Karpas-422 (cell line): Measurements from ENCODE around the gene MVP. TPM values are rescaled to one million over a fixed set of nuclear protein-coding genes. Genes with fewer than 3 reads are reported as not detected.

Source experiments
- DNase-seq: peaks from one replicate; pipeline ENCODE4 v3.0.0-alpha.2; 2015
- H2AFZ ChIP-seq: fragments of 200-600 bp; sonication (generic); 2 replicates; pipeline ENCODE4 v1.6.1; 2014; ENCODE audit warnings: antibody characterized with exemption, low read length, mixed read lengths
- H3K27ac ChIP-seq: fragments of 200-600 bp; sonication (generic); 2 replicates; pipeline ENCODE4 v1.5.1; 2014; ENCODE audit warnings: mild to moderate bottlenecking, low read length, moderate library complexity
- H3K27me3 ChIP-seq: fragments of 200-600 bp; sonication (generic); 2 replicates; pipeline ENCODE4 v1.6.1; 2014; ENCODE audit warnings: low read length, mixed read lengths
- H3K36me3 ChIP-seq: fragments of 200-600 bp; sonication (generic); 2 replicates; pipeline ENCODE4 v1.6.1; 2014; ENCODE audit warnings: low read length, mixed read lengths; ENCODE audit not compliant: insufficient read depth
- H3K4me1 ChIP-seq: fragments of 200-600 bp; sonication (generic); 2 replicates; pipeline ENCODE4 v1.6.1; 2014; ENCODE audit warnings: mild to moderate bottlenecking, low read length, mixed read lengths
- H3K4me2 ChIP-seq: fragments of 200-600 bp; sonication (generic); 2 replicates; pipeline ENCODE4 v1.6.1; 2014; ENCODE audit warnings: low read length, low read depth, mild to moderate bottlenecking; ENCODE audit not compliant: poor library complexity, severe bottlenecking
- H3K4me3 ChIP-seq: fragments of 200-600 bp; sonication (generic); 2 replicates; pipeline ENCODE4 v1.5.1; 2014; ENCODE audit warnings: mild to moderate bottlenecking, antibody characterized with exemption, low read length, mixed read lengths
- H3K79me2 ChIP-seq: fragments of 200-600 bp; sonication (generic); 2 replicates; pipeline ENCODE4 v1.6.1; 2014; ENCODE audit warnings: mild to moderate bottlenecking, low read length, mixed read lengths
- H3K9ac ChIP-seq: fragments of 200-600 bp; sonication (generic); 2 replicates; pipeline ENCODE4 v1.6.0; 2014; ENCODE audit warnings: low read length
- H3K9me2 ChIP-seq: fragments of 200-600 bp; sonication (generic), shearing (Covaris generic); replicated peaks from 2 replicates; pipeline ENCODE4 v1.6.0; 2014; ENCODE audit warnings: mild to moderate bottlenecking, low read length, moderate library complexity; ENCODE audit not compliant: insufficient read depth
- H3K9me3 ChIP-seq: fragments of 300-700, 200-600 bp; sonication (generic); 2 replicates; pipeline ENCODE4 v1.6.1; 2014; ENCODE audit warnings: low read length, mixed read lengths
- H4K20me1 ChIP-seq: fragments of 200-600 bp; sonication (generic); 2 replicates; pipeline ENCODE4 v1.6.1; 2014; ENCODE audit warnings: mild to moderate bottlenecking, antibody characterized with exemption, low read length, low read depth; ENCODE audit not compliant: insufficient read depth
- total RNA-seq: library from RNA; depleted of rRNA; stranded (reverse); fragments of >200 nt; shearing (Covaris generic); gene quantifications from 2 replicates; pipeline ENCODE4 v1.2.3, GENCODE V29; 2014; ENCODE audit warnings: low replicate concordance

The MVP gene
- total RNA-seq, 1 experiment from 2014 or later: 7.8 TPM

GRCh38 chr16:29837841-29838240 lies 17.6 kb downstream of the MVP start:
- H3K9me3 ChIP-seq: no peaks in the 10 kb centered on the region
- H3K79me2 ChIP-seq: no peaks in the 10 kb centered on the region
- H3K4me2 ChIP-seq: no peak overlapping the region
- H2AFZ ChIP-seq: no peak overlapping the region
- no peak overlapping the region for H3K4me3 ChIP-seq
- no peaks in the 10 kb centered on the region for H3K4me1 ChIP-seq
- H3K27ac ChIP-seq: no peak overlapping the region
- DNase-seq: no peak
- no peaks in the 10 kb centered on the region for H3K9me2 ChIP-seq
- H3K27me3 ChIP-seq: no peaks in the 10 kb centered on the region
- H3K9ac ChIP-seq: no peak overlapping the region
- H4K20me1 ChIP-seq: no peaks in the 10 kb centered on the region
- no peaks in the 10 kb centered on the region for H3K36me3 ChIP-seq

- Histone ChIP-seq H4K20me1 (no peaks in the 10 kb centered on the region), H3K9me2 (no peaks in the 10 kb centered on the region), H3K79me2 (no peaks in the 10 kb centered on the region), H3K36me3 (no peaks in the 10 kb centered on the region), H3K9me3 (no peaks in the 10 kb centered on the region), H3K4me1 (no peaks in the 10 kb centered on the region), H3K4me3 (no peak overlapping the region), H3K4me2 (no peak overlapping the region), H3K9ac (no peak overlapping the region), H2AFZ (no peak overlapping the region), H3K27me3 (no peaks in the 10 kb centered on the region), H3K27ac (no peak overlapping the region)
- no peak for DNase-seq
Measured at GRCh38 chr16:29839822-29840221, 19.6 kb downstream of the MVP start.

DNA sequence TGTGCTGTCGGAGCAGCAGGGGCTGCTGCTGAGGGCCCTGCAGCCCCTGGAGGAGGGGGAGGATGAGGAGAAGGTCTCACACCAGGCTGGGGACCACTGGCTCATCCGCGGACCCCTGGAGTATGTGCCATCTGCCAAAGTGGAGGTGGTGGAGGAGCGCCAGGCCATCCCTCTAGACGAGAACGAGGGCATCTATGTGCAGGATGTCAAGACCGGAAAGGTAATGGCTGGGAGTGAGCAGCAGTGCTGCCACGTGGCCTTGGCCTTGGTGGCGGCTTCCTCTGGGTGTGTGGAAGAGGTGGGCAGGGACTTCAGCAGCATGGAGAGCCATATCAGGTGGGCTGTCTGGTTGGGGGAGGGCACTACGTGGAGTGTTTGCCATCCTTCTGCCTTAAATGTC lies 20.0 kb downstream of the MVP start:
- Histone ChIP-seq H3K4me3 (no peak overlapping the region), H3K36me3 (no peaks in the 10 kb centered on the region), H3K79me2 (no peaks in the 10 kb centered on the region), H3K27ac (no peak overlapping the region), H3K4me1 (no peaks in the 10 kb centered on the region), H3K27me3 (no peaks in the 10 kb centered on the region), H3K9ac (no peak overlapping the region), H4K20me1 (no peaks in the 10 kb centered on the region), H3K9me2 (no peaks in the 10 kb centered on the region), H2AFZ (no peak overlapping the region), H3K9me3 (no peaks in the 10 kb centered on the region), H3K4me2 (no peak overlapping the region)
- DNase-seq: no peak

- H4K20me1 ChIP-seq: no peaks in the 10 kb centered on the region
Measured at GRCh38 chr16:29841631-29842030, 21.4 kb downstream of the MVP start.

GRCh38 chr16:29842732-29843346 lies 22.6 kb downstream of the MVP start:
- no peak overlapping the region for H3K27ac ChIP-seq

More at GRCh38 chr16:29841631-29842030, 21.4 kb downstream of the MVP start:
- Histone ChIP-seq H3K9ac (no peak overlapping the region), H3K4me3 (no peak overlapping the region), H3K4me2 (no peak overlapping the region), H3K9me2 (no peaks in the 10 kb centered on the region), H3K79me2 (no peaks in the 10 kb centered on the region), H3K27me3 (no peaks in the 10 kb centered on the region), H3K36me3 (no peaks in the 10 kb centered on the region), H2AFZ (no peak overlapping the region), H3K4me1 (no peaks in the 10 kb centered on the region), H3K27ac (no peak overlapping the region), H3K9me3 (no peaks in the 10 kb centered on the region)
- DNase-seq: no peak

GRCh38 chr16:29843931-29844330 lies 23.7 kb downstream of the MVP start:
- Histone ChIP-seq H2AFZ (no peak overlapping the region), H3K4me3 (no peak overlapping the region), H4K20me1 (no peaks in the 10 kb centered on the region), H3K36me3 (no peaks in the 10 kb centered on the region), H3K9me3 (no peaks in the 10 kb centered on the region), H3K79me2 (no peaks in the 10 kb centered on the region), H3K9me2 (no peaks in the 10 kb centered on the region), H3K4me1 (no peaks in the 10 kb centered on the region), H3K4me2 (no peak overlapping the region), H3K27ac (no peak overlapping the region), H3K9ac (no peak overlapping the region), H3K27me3 (no peaks in the 10 kb centered on the region)
- DNase-seq: no peak

More at GRCh38 chr16:29842732-29843346, 22.6 kb downstream of the MVP start:
- no peaks in the 10 kb centered on the region for H4K20me1 ChIP-seq
- H3K9ac ChIP-seq: no peak overlapping the region
- H2AFZ ChIP-seq: no peak overlapping the region
- H3K4me2 ChIP-seq: no peak overlapping the region
- H3K9me2 ChIP-seq: no peaks in the 10 kb centered on the region
- DNase-seq: no peak
- no peaks in the 10 kb centered on the region for H3K79me2 ChIP-seq
- no peaks in the 10 kb centered on the region for H3K36me3 ChIP-seq
- no peaks in the 10 kb centered on the region for H3K4me1 ChIP-seq
- no peak overlapping the region for H3K4me3 ChIP-seq
- no peaks in the 10 kb centered on the region for H3K9me3 ChIP-seq
- H3K27me3 ChIP-seq: no peaks in the 10 kb centered on the region

- Histone ChIP-seq H3K4me1 (no peaks in the 10 kb centered on the region), H3K27ac (no peak overlapping the region), H3K9me2 (no peaks in the 10 kb centered on the region), H4K20me1 (no peaks in the 10 kb centered on the region), H3K36me3 (no peaks in the 10 kb centered on the region), H3K9ac (no peak overlapping the region), H3K4me2 (no peak overlapping the region), H3K27me3 (no peaks in the 10 kb centered on the region), H3K9me3 (no peaks in the 10 kb centered on the region), H3K79me2 (no peaks in the 10 kb centered on the region), H2AFZ (no peak overlapping the region), H3K4me3 (no peak overlapping the region)
- DNase-seq: no peak
Measured at GRCh38 chr16:29844575-29845331, 24.5 kb downstream of the MVP start.

DNA sequence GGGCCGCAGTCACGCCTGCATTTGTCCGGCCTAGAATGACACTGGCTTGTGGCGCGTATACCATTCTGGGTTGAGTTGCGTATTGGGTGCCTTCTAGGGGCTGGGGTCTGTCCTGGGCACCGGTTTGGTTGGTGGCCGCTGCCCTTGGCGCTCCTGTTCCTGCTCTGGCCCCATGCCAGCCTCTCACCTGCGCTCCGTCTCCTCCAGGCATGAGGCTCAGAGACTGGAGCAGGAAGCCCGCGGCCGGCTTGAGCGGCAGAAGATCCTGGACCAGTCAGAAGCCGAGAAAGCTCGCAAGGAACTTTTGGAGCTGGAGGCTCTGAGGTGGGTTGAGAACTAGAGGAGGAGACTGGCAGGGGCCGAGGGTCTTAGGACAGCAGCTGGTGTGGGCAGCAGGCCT lies 25.4 kb downstream of the MVP start:
- H3K9me2 ChIP-seq: no peaks in the 10 kb centered on the region
- no peak overlapping the region for H3K27ac ChIP-seq
- no peaks in the 10 kb centered on the region for H3K36me3 ChIP-seq
- no peak overlapping the region for H3K9ac ChIP-seq
- no peaks in the 10 kb centered on the region for H3K27me3 ChIP-seq
- no peaks in the 10 kb centered on the region for H3K9me3 ChIP-seq
- DNase-seq: no peak
- H2AFZ ChIP-seq: no peak overlapping the region
- H3K4me2 ChIP-seq: no peak overlapping the region
- H3K4me3 ChIP-seq: no peak overlapping the region
- no peaks in the 10 kb centered on the region for H3K79me2 ChIP-seq
- no peaks in the 10 kb centered on the region for H3K4me1 ChIP-seq
- H4K20me1 ChIP-seq: no peaks in the 10 kb centered on the region
